Activated naive CD8-positive, alpha-beta T cell treated with anti-CD3 and anti-CD28 coated beads for 36 hours (primary cell): ENCODE results near the gene TGM3. TPM values are rescaled to one million over a fixed set of nuclear protein-coding genes. Genes with fewer than 3 reads are reported as not detected.
"Not testable (repeated sequence)": the region's sequence is repeated elsewhere in the genome, so short reads cannot be mapped to it uniquely, and the experiment has no call there.

Experiments used
- DNase-seq: peaks from one replicate; pipeline ENCODE4 v3.0.0; 2021
- H3K27ac Mint-ChIP-seq: one replicate; pipeline ENCODE4 v1.8.0; 2022; ENCODE audit warnings: mild to moderate bottlenecking, moderate library complexity, mixed read lengths
- H3K27me3 Mint-ChIP-seq: one replicate; pipeline ENCODE4 v1.8.0; 2022; ENCODE audit warnings: mild to moderate bottlenecking, mixed read lengths
- H3K36me3 Mint-ChIP-seq: one replicate; pipeline ENCODE4 v1.8.0; 2021; ENCODE audit warnings: mild to moderate bottlenecking, mixed read lengths
- H3K4me1 Mint-ChIP-seq: one replicate; pipeline ENCODE4 v1.8.0; 2021; ENCODE audit warnings: mixed read lengths
- H3K4me3 Mint-ChIP-seq: one replicate; pipeline ENCODE4 v1.8.0; 2022; ENCODE audit warnings: mild to moderate bottlenecking, moderate library complexity, mixed read lengths
- H3K9me3 Mint-ChIP-seq: one replicate; pipeline ENCODE4 v1.8.0; 2022; ENCODE audit warnings: mixed read lengths
- total RNA-seq, 2 experiments: library from RNA; stranded (reverse); gene quantifications; one replicate each; pipeline ENCODE4 v1.2.3, GENCODE V29; 2021

TGM3 gene
- total RNA-seq = not detected

DNA sequence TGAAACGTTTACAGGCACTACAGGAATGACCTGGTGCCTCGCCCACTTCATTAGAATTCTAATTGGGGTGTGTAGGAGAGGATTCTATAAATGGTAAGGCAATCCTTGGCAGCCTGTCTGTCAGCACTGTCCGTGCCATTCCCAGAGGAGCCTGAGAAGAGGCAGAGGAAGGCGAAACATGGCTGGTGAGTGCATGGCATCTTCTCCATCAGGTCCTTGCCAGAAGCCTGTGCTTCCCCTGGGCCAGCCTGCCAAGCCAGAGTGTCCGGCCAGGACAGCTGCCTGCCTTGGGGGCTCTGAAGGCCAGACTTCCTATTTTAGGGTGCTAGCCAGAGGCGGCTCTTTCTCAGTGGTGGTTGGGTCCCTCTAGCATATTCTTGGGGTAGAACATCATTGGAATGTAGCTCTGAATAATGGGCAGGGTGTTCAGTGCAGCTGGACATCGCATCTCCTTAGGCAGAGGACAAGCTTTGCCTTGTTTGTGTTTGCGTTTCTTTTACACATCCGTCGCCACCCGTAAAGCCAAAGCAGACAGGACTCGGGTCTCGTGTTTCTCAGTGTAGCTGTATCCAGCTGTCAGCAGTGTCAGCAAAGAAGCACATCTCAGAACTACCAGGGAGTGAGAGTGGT is at the start of gene TGM3:
TSS of gene TGM3 (plus strand) at position 116 of the 630 bp plus-strand sequence. CDS start at position 179, 63 bp downstream.
- no peaks in the 10 kb centered on the region for H3K9me3 Mint-ChIP-seq
- H3K4me1 Mint-ChIP-seq = peaks cover 3% of the 10 kb centered on the region
- no peaks in the 10 kb centered on the region for H3K36me3 Mint-ChIP-seq
- no peak for DNase-seq
- H3K4me3 Mint-ChIP-seq = no peak within 1 kb of the TSS
- H3K27ac Mint-ChIP-seq = no peak within 1 kb of the TSS
- peaks cover 5% of the 10 kb centered on the region for H3K27me3 Mint-ChIP-seq

GRCh38 chr20:2246069-2246491 is 49.7 kb upstream of the TGM3 start:
- no peaks in the 10 kb centered on the region for H3K9me3 Mint-ChIP-seq
- H3K27me3 Mint-ChIP-seq = peaks cover 16% of the 10 kb centered on the region
- no peak overlapping the region for H3K27ac Mint-ChIP-seq
- no peaks in the 10 kb centered on the region for H3K36me3 Mint-ChIP-seq
- no peak for DNase-seq
- no peaks in the 10 kb centered on the region for H3K4me1 Mint-ChIP-seq
- no peak overlapping the region for H3K4me3 Mint-ChIP-seq

GRCh38 chr20:2248837-2249236 is 47.0 kb upstream of the TGM3 start:
- Mint-ChIP-seq H3K36me3 (no peaks in the 10 kb centered on the region), H3K9me3 (no peaks in the 10 kb centered on the region), H3K27me3 (peaks cover 24% of the 10 kb centered on the region), H3K27ac (no peak overlapping the region), H3K4me1 (no peaks in the 10 kb centered on the region), H3K4me3 (no peak overlapping the region)
- no peak for DNase-seq

- Mint-ChIP-seq H3K36me3 (no peaks in the 10 kb centered on the region), H3K27me3 (peaks cover 33% of the 10 kb centered on the region), H3K9me3 (no peaks in the 10 kb centered on the region)
These were observed 45.9 kb upstream of the TGM3 start for GRCh38 chr20:2249935-2250334.

GRCh38 chr20:2252419-2252997 is 43.3 kb upstream of the TGM3 start:
- H3K27ac Mint-ChIP-seq = no peak overlapping the region
- H3K36me3 Mint-ChIP-seq = no peaks in the 10 kb centered on the region
- DNase-seq = no peak
- H3K9me3 Mint-ChIP-seq = no peaks in the 10 kb centered on the region
- H3K27me3 Mint-ChIP-seq = peaks cover 35% of the 10 kb centered on the region
- H3K4me1 Mint-ChIP-seq = peaks cover 4% of the 10 kb centered on the region
- H3K4me3 Mint-ChIP-seq = no peak overlapping the region

More at GRCh38 chr20:2249935-2250334, 45.9 kb upstream of the TGM3 start:
- H3K27ac Mint-ChIP-seq = no peak overlapping the region
- H3K4me1 Mint-ChIP-seq = peaks cover 4% of the 10 kb centered on the region
- no peak overlapping the region for H3K4me3 Mint-ChIP-seq
- DNase-seq = no peak

GRCh38 chr20:2253256-2253655 is 42.5 kb upstream of the TGM3 start:
- Mint-ChIP-seq H3K4me1 (peaks cover 4% of the 10 kb centered on the region), H3K27ac (no peak overlapping the region), H3K4me3 (no peak overlapping the region), H3K27me3 (peaks cover 34% of the 10 kb centered on the region), H3K36me3 (no peaks in the 10 kb centered on the region), H3K9me3 (no peaks in the 10 kb centered on the region)
- DNase-seq = no peak

DNA sequence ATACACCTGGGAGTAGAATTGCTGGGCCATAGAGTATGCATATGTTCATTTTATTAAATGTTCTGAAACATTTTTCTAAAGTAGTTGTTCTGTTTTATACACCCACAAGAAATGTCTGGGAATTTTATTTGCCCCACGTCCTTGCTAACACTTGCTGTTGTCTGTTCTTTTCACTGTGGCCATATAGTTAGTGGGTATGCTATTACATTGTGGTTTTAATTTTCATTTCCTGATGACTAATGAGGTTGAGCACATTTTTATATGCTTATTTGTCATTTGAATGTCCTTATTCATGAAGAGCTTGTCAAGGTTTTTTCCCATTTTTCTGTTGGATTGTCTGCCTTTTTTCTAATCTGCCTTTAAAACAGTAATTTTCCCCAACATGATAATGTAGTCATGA is 41.5 kb upstream of the TGM3 start:
- Mint-ChIP-seq H3K4me3 (no peak overlapping the region), H3K36me3 (no peaks in the 10 kb centered on the region), H3K27me3 (peaks cover 26% of the 10 kb centered on the region), H3K9me3 (no peaks in the 10 kb centered on the region), H3K4me1 (peaks cover 4% of the 10 kb centered on the region), H3K27ac (no peak overlapping the region)
- DNase-seq = no peak

DNA sequence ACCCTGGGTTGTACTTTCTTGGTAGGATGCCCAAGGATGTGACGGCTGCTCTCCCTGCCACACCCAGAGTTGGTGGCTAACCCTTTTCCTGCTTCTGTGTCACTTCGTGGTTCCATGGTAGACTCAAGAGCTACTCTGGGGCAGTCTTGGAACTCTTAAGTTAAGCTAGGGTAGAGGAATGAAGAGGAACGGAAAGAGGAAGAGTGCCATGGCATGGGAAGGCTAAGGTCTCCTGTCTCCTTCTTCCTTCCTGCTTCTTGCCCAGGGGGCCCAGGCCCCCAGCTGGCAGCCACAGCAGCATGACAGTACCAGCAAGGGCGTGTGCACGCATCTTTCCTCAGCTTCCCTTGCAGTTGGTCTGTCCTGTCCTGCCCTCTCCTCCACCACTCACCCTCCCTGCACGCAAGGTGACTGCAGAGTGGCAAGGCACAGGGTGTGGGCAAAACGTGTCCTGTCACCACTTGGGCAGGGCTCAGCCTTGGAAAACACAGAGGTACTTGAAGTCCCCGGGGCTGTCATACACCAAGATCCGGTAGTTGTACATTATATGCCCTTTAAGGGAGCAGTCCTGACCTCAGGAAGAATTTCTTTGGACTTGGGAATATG is 39.8 kb upstream of the TGM3 start:
- H3K9me3 Mint-ChIP-seq = no peaks in the 10 kb centered on the region
- no peak for DNase-seq
- peaks cover 23% of the 10 kb centered on the region for H3K27me3 Mint-ChIP-seq
- no peaks in the 10 kb centered on the region for H3K36me3 Mint-ChIP-seq
- H3K4me3 Mint-ChIP-seq = no peak overlapping the region
- peaks cover 4% of the 10 kb centered on the region for H3K4me1 Mint-ChIP-seq
- H3K27ac Mint-ChIP-seq = no peak overlapping the region

DNA sequence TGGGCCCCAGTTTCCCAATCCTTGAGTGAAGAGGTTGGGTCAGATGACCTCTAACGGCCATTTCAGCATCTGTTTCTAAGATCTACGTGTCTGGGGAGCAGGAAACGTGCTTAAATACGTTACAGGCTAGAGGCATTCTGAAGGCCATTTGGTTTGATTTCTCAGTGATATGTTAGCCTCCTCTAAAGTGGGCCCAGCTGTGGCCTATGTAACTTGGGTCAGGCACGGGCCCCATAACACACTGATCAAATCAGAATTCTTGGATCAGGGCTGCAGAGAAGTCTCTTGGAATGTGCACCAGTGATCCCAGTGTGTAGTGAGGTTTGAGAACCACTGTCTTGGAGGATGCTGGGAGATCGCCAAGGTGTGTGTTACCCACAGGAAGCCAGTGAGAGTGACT is 36.1 kb upstream of the TGM3 start:
- Mint-ChIP-seq H3K36me3 (no peaks in the 10 kb centered on the region), H3K4me3 (no peak overlapping the region), H3K27ac (no peak overlapping the region), H3K9me3 (no peaks in the 10 kb centered on the region), H3K27me3 (peaks cover 8% of the 10 kb centered on the region), H3K4me1 (no peaks in the 10 kb centered on the region)
- DNase-seq = no peak

- no peaks in the 10 kb centered on the region for H3K4me1 Mint-ChIP-seq
- no peak overlapping the region for H3K4me3 Mint-ChIP-seq
- H3K9me3 Mint-ChIP-seq = no peaks in the 10 kb centered on the region
- peaks cover 4% of the 10 kb centered on the region for H3K27me3 Mint-ChIP-seq
- H3K36me3 Mint-ChIP-seq = no peaks in the 10 kb centered on the region
- DNase-seq = no peak
- H3K27ac Mint-ChIP-seq = no peak overlapping the region
These were observed 35.6 kb upstream of the TGM3 start for GRCh38 chr20:2260250-2260649.

DNA sequence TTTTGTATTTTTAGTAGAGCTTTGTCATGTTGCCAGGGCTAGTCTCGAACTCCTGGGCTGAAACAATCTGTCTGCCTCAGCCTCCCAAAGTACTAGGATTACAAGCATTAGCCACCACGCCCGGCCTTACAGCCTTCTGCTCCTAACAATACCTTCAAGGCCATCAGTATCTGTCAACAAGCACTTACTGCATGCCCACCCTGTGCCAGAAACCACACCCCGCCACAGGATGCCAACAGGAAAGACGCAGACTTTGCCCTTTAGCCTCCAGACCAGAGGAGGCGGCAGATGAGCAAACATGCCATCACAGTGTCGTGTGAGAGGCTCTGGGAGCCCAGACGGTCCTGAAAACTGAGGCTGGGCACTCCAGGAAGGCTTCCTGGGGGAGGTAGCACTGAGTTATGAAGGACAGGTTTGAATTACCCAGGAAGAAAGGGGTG is 34.7 kb upstream of the TGM3 start:
- no peaks in the 10 kb centered on the region for H3K9me3 Mint-ChIP-seq

DNA sequence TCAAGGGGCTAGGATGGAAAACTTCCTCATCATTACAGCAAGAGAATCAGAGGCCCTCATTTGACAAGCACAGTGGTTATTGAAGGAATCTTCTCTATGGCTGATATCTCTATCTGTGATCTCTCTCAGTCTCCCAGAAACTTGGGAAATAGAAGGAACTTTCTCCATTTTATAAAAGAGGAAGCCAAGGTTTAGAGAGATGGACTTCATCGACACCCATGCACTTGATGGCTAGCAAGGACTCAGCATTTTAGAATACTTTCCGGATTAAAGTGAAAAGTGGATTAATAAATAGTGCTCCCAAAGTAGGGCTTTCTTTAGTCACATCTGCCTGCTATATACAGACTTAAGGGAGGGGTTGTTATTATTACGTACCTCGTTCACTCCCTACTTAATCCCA is 34.2 kb upstream of the TGM3 start:
- H3K4me1 Mint-ChIP-seq = no peaks in the 10 kb centered on the region
- H3K9me3 Mint-ChIP-seq = no peaks in the 10 kb centered on the region
- H3K27me3 Mint-ChIP-seq = peaks cover 9% of the 10 kb centered on the region
- no peak overlapping the region for H3K4me3 Mint-ChIP-seq
- no peak overlapping the region for H3K27ac Mint-ChIP-seq
- no peaks in the 10 kb centered on the region for H3K36me3 Mint-ChIP-seq
- no peak for DNase-seq

More for the DNA sequence above, 34.7 kb upstream of the TGM3 start:
- H3K27me3 Mint-ChIP-seq = peaks cover 9% of the 10 kb centered on the region
- no peaks in the 10 kb centered on the region for H3K4me1 Mint-ChIP-seq
- H3K4me3 Mint-ChIP-seq = no peak overlapping the region
- no peaks in the 10 kb centered on the region for H3K36me3 Mint-ChIP-seq
- DNase-seq = no peak
- no peak overlapping the region for H3K27ac Mint-ChIP-seq

- Mint-ChIP-seq H3K4me3 (no peak overlapping the region), H3K27me3 (peaks cover 17% of the 10 kb centered on the region), H3K27ac (no peak overlapping the region), H3K4me1 (no peaks in the 10 kb centered on the region), H3K36me3 (no peaks in the 10 kb centered on the region), H3K9me3 (no peaks in the 10 kb centered on the region)
- no peak for DNase-seq
These were observed 31.7 kb upstream of the TGM3 start for GRCh38 chr20:2264118-2264517.

GRCh38 chr20:2264621-2265374 is 31.0 kb upstream of the TGM3 start:
- not testable (repeated sequence) for H3K36me3 Mint-ChIP-seq, H3K27ac Mint-ChIP-seq, H3K4me1 Mint-ChIP-seq, DNase-seq, H3K9me3 Mint-ChIP-seq, H3K4me3 Mint-ChIP-seq
- H3K27me3 Mint-ChIP-seq = peaks cover 22% of the 10 kb centered on the region

DNA sequence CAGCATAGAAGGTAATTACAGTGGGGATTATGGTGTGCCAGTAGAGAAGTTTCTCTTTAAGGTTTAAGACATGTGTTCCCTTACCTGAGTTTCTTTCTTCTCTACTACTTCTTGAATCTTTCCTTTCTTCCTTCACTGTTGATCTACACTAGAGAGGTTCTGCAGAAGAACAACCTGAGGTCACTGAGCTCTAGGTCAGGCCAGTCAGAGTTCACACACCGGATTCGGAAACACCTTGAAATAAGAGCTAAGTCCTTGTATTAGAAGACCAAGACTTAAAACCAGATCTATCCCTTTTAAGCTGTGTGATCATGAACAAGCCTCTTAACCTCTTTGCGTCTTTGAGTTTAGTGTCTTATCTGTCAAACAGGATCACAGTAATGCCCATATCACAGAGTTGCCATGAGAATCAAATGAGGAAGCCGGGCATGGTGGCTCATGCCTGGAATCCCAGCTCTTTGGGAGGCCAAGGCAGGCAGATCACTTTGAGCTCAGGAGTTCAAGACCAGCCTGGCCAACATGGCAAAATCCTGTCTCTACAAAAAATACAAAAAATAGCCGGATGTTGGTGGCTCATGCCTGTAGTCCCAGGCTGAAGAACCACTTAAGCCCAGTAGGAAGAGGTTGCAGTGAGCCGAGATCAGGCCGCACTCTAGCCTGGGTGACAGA is 22.0 kb upstream of the TGM3 start:
- Mint-ChIP-seq H3K9me3 (peaks cover 4% of the 10 kb centered on the region), H3K4me1 (no peaks in the 10 kb centered on the region), H3K27ac (no peak overlapping the region), H3K27me3 (peaks cover 20% of the 10 kb centered on the region), H3K4me3 (no peak overlapping the region), H3K36me3 (no peaks in the 10 kb centered on the region)
- DNase-seq = no peak
